PC-3 (cell line): Measurements from ENCODE around the gene ABCF1. TPM values are rescaled to one million over a fixed set of nuclear protein-coding genes. Genes with fewer than 3 reads are reported as not detected.

Experiments used
- ATAC-seq: fragments of 200-7000 bp; cut with Tn5 transposase; 2 replicates; pipeline ENCODE4 v1.9.1; 2020; ENCODE audit warnings: mild to moderate bottlenecking, moderate library complexity
- BruUV-seq: library from RNA; stranded (reverse); fragments of 400-500 nt; replicated peaks from 2 replicates; lab custom pipeline; 2021; lab: Mats Ljungman, UMichigan
- CTCF ChIA-PET: fragments of 300-600 bp; sonication (Branson Sonifier 250); formaldehyde crosslinking; loops from one replicate; lab custom pipeline; 2022; ENCODE audit warnings: antibody characterized with exemption; lab: Charles Lee
- POLR2A ChIA-PET: fragments of 300-600 bp; sonication (Branson Sonifier 250); formaldehyde crosslinking; loops from one replicate; lab custom pipeline; 2022; ENCODE audit warnings: antibody characterized with exemption; ENCODE audit not compliant: unreplicated experiment; lab: Charles Lee
- DNase-seq: peaks from one replicate; pipeline ENCODE4 v3.0.0-alpha.2; 2015
- H2AFZ ChIP-seq: fragments of 300-600 bp; sonication (generic); 2 replicates; pipeline ENCODE4 v1.6.0; 2016; ENCODE audit warnings: antibody characterized with exemption, low read length
- H3F3A ChIP-seq: fragments of 300-600 bp; sonication (generic); one replicate; pipeline ENCODE4 v1.6.0; 2017; ENCODE audit warnings: antibody characterized with exemption, low read length, control low read depth, mild to moderate bottlenecking; ENCODE audit not compliant: unreplicated experiment
- H3K27ac ChIP-seq: fragments of 300-600 bp; sonication (generic); 2 replicates; pipeline ENCODE4 v1.5.1; 2016; ENCODE audit warnings: mild to moderate bottlenecking, low read length
- H3K27me3 ChIP-seq: fragments of 300-600 bp; sonication (generic); 2 replicates; pipeline ENCODE4 v1.6.1; 2016; ENCODE audit warnings: low read length, mixed read lengths
- H3K36me3 ChIP-seq: fragments of 300-600 bp; sonication (generic); 2 replicates; pipeline ENCODE4 v1.6.1; 2016; ENCODE audit warnings: low read depth, mixed run types, low read length, mixed read lengths
- H3K4me1 ChIP-seq: fragments of 300-600 bp; sonication (generic); 2 replicates; pipeline ENCODE4 v1.5.1; 2016; ENCODE audit warnings: low read length; ENCODE audit not compliant: insufficient read depth
- H3K4me2 ChIP-seq: fragments of 300-600 bp; sonication (generic); 2 replicates; pipeline ENCODE4 v1.6.0; 2016; ENCODE audit warnings: low read length
- H3K4me3 ChIP-seq: fragments of 300-600 bp; sonication (generic); 2 replicates; pipeline ENCODE4 v1.5.1; 2016; ENCODE audit warnings: mild to moderate bottlenecking, low read length, mixed read lengths
- H3K79me2 ChIP-seq: fragments of 300-600 bp; sonication (generic); 2 replicates; pipeline ENCODE4 v1.6.1; 2017; ENCODE audit warnings: low read length, mixed read lengths
- H3K9ac ChIP-seq: fragments of 300-600 bp; sonication (generic); 2 replicates; pipeline ENCODE4 v1.6.0; 2016; ENCODE audit warnings: mild to moderate bottlenecking, low read length
- H3K9me2 ChIP-seq: fragments of 300-600 bp; sonication (generic); replicated peaks from 2 replicates; pipeline ENCODE4 v1.6.1; 2016; ENCODE audit warnings: mixed run types, low read length, mixed read lengths
- H3K9me3 ChIP-seq: fragments of 300-600 bp; sonication (generic); 2 replicates; pipeline ENCODE4 v1.6.1; 2016; ENCODE audit warnings: low read length, mixed read lengths
- H4K20me1 ChIP-seq: fragments of 300-600 bp; sonication (generic); 2 replicates; pipeline ENCODE4 v1.6.1; 2016; ENCODE audit warnings: low read length, mixed read lengths
- CTCF ChIP-seq: fragments of 300-600 bp; sonication (generic); conservative IDR thresholded peaks from 2 replicates; pipeline ENCODE4 v1.5.1; 2017; ENCODE audit warnings: antibody characterized with exemption, low read depth, mild to moderate bottlenecking, low read length
- EZH2 ChIP-seq: fragments of 300-600 bp; sonication (generic); IDR thresholded peaks from one replicate; pipeline ENCODE4 v1.6.1; 2017; ENCODE audit warnings: antibody characterized with exemption, mild to moderate bottlenecking, low read length; ENCODE audit not compliant: unreplicated experiment
- EZH2phosphoT487 ChIP-seq: fragments of 300-600 bp; sonication (generic); IDR thresholded peaks from 2 replicates; pipeline ENCODE4 v1.6.1; 2018; ENCODE audit warnings: mild to moderate bottlenecking, antibody characterized with exemption, low read length, borderline replicate concordance
- intact Hi-C: fragments of 100-400 bp; cut with micrococcal nuclease; formaldehyde crosslinking; loops from 2 replicates; pipeline ENCODE4 v1.9.0; 2023
- total RNA-seq: library from RNA; depleted of rRNA; stranded (reverse); fragments of >200 nt; gene quantifications from 2 replicates; pipeline ENCODE4 v1.2.3, GENCODE V29; 2014

Gene ABCF1
- total RNA-seq, 1 experiment from 2014 or later = 67.3 TPM

- CTCF ChIA-PET = no interaction called here
- no peak overlapping the region for H3K4me3 ChIP-seq
- intact Hi-C loops = no loop called here
- H3K9ac ChIP-seq = no peak overlapping the region
- DNase-seq (no peak), ATAC-seq (no peak)
- POLR2A ChIA-PET = no interaction called here
- H3K27me3 ChIP-seq = no peaks in the 10 kb centered on the region
- H3K9me2 ChIP-seq = no peaks in the 10 kb centered on the region
- no peak overlapping the region for H3K4me2 ChIP-seq
- H3K79me2 ChIP-seq = no peaks in the 10 kb centered on the region
- BruUV-seq = TSS peak; percentile 11
- no peaks in the 10 kb centered on the region for H4K20me1 ChIP-seq
- no peak for TF ChIP-seq EZH2phosphoT487
- TF ChIP-seq CTCF = no peak
- no peak for TF ChIP-seq EZH2
- H3K27ac ChIP-seq = no peak overlapping the region
- no peaks in the 10 kb centered on the region for H3K4me1 ChIP-seq
- H3K9me3 ChIP-seq = no peaks in the 10 kb centered on the region
- H2AFZ ChIP-seq = no peak overlapping the region
- peaks cover 6% of the 10 kb centered on the region for H3F3A ChIP-seq
- peaks cover 73% of the 10 kb centered on the region for H3K36me3 ChIP-seq
Observed at GRCh38 chr6:30603961-30604360, 32.7 kb downstream of the ABCF1 start.

GRCh38 chr6:30610065-30610464 is 38.8 kb downstream of the ABCF1 start:
- CTCF ChIA-PET = interaction anchor here (0.5 to 0.6 kb wide), 2 partner anchors 12 to 284 kb away, joined by 3 read pairs; no protein-coding TSS in a partner anchor

More at GRCh38 chr6:30610065-30610464, 38.8 kb downstream of the ABCF1 start:
- Histone ChIP-seq H3K27ac (no peak overlapping the region), H3K4me2 (no peak overlapping the region), H2AFZ (no peak overlapping the region), H3K9me3 (no peaks in the 10 kb centered on the region), H4K20me1 (peaks cover 33% of the 10 kb centered on the region), H3K9ac (no peak overlapping the region), H3K27me3 (no peaks in the 10 kb centered on the region), H3K9me2 (no peaks in the 10 kb centered on the region), H3F3A (peaks cover 11% of the 10 kb centered on the region), H3K4me1 (peaks cover 23% of the 10 kb centered on the region), H3K79me2 (peaks cover 40% of the 10 kb centered on the region), H3K36me3 (peaks cover 49% of the 10 kb centered on the region), H3K4me3 (no peak overlapping the region)
- no peak for ATAC-seq
- intact Hi-C loops = no loop called here
- POLR2A ChIA-PET = interaction anchor here (0.6 kb wide), 1 partner anchor 16 kb away, joined by 3 read pairs; no protein-coding TSS in a partner anchor
- DNase-seq = no peak
- TF ChIP-seq EZH2 = no peak
- TF ChIP-seq CTCF = no peak
- TF ChIP-seq EZH2phosphoT487 = no peak
- BruUV-seq = no TSS peak
